DMS 273 (cell line): ENCODE data around the gene NCOA7.
"Not testable (repeated sequence)": the region's sequence is repeated elsewhere in the genome, so short reads cannot be mapped to it uniquely, and the experiment has no call there.

Experiments used
- DNase-seq: peaks from one replicate; lab custom pipeline; 2025; ENCODE audit not compliant: unreplicated experiment; lab: John Stamatoyannopoulos, UW

The NCOA7 gene

GRCh38 chr6:125836466-125836865, 45.7 kb downstream of the NCOA7 start:
- DNase-seq = no peak

GRCh38 chr6:125839471-125839870, 48.7 kb downstream of the NCOA7 start:
- no peak for DNase-seq

- no peak for DNase-seq
Observed at GRCh38 chr6:125839879-125840278, 49.1 kb downstream of the NCOA7 start.

- DNase-seq = no peak
Observed at GRCh38 chr6:125841356-125842090, 50.8 kb downstream of the NCOA7 start.

GRCh38 chr6:125842091-125842626, 51.4 kb downstream of the NCOA7 start:
- no peak for DNase-seq

- DNase-seq = no peak
Observed at GRCh38 chr6:125843593-125843992, 52.8 kb downstream of the NCOA7 start.

GRCh38 chr6:125844989-125845388, 54.2 kb downstream of the NCOA7 start:
- no peak for DNase-seq

- peak; percentile 61 for DNase-seq
Observed at GRCh38 chr6:125846292-125847024, 55.7 kb downstream of the NCOA7 start.

GRCh38 chr6:125848286-125848685, 57.5 kb downstream of the NCOA7 start:
- DNase-seq = not testable (repeated sequence)

GRCh38 chr6:125850361-125850760, 59.6 kb downstream of the NCOA7 start:
- DNase-seq = no peak

GRCh38 chr6:125852587-125852986, 61.8 kb downstream of the NCOA7 start:
- DNase-seq = no peak

GRCh38 chr6:125853168-125853567, 62.4 kb downstream of the NCOA7 start:
- DNase-seq = no peak

- no peak for DNase-seq
Observed at GRCh38 chr6:125853756-125854155, 63.0 kb downstream of the NCOA7 start.

GRCh38 chr6:125854355-125854754, 63.6 kb downstream of the NCOA7 start:
- DNase-seq = no peak

- DNase-seq = no peak
Observed at GRCh38 chr6:125855783-125856182, 65.0 kb downstream of the NCOA7 start.

GRCh38 chr6:125857846-125858245, 67.1 kb downstream of the NCOA7 start:
- DNase-seq = no peak

GRCh38 chr6:125858427-125859320, 67.9 kb downstream of the NCOA7 start:
- peak; percentile 28 for DNase-seq

- no peak for DNase-seq
Observed at GRCh38 chr6:125859727-125860126, 69.0 kb downstream of the NCOA7 start.

GRCh38 chr6:125863023-125863422, 72.3 kb downstream of the NCOA7 start:
- DNase-seq = no peak

GRCh38 chr6:125865015-125865414, 74.3 kb downstream of the NCOA7 start:
- DNase-seq = no peak

- peak; percentile 87 for DNase-seq
Observed at GRCh38 chr6:125866433-125866832, 75.7 kb downstream of the NCOA7 start.
